ELF-1 (cell line): ENCODE results near the gene RNF44.
"Not testable (repeated sequence)": the region's sequence is repeated elsewhere in the genome, so short reads cannot be mapped to it uniquely, and the experiment has no call there.

Experiments used
- DNase-seq: peaks from one replicate; pipeline ENCODE4 v3.0.0-alpha.2; 2016; ENCODE audit warnings: low read depth, low spot score

RNF44 gene

GRCh38 chr5:176519810-176520720, 17.1 kb downstream of the RNF44 start:
- DNase-seq: no peak

- DNase-seq: no peak
Observed at GRCh38 chr5:176517053-176517661, 20.0 kb downstream of the RNF44 start.

- no peak for DNase-seq
Observed at GRCh38 chr5:176515396-176515795, 21.8 kb downstream of the RNF44 start.

- DNase-seq: no peak
Observed at GRCh38 chr5:176514244-176514950, 22.8 kb downstream of the RNF44 start.

GRCh38 chr5:176513788-176514187, 23.4 kb downstream of the RNF44 start:
- no peak for DNase-seq

- DNase-seq: no peak
Observed at GRCh38 chr5:176508603-176509002, 28.6 kb downstream of the RNF44 start.

- DNase-seq: no peak
Observed at GRCh38 chr5:176507911-176508310, 29.3 kb downstream of the RNF44 start.

- no peak for DNase-seq
Observed at GRCh38 chr5:176503496-176503895, 33.7 kb downstream of the RNF44 start.

GRCh38 chr5:176501333-176501732, 35.9 kb downstream of the RNF44 start:
- DNase-seq: no peak

- DNase-seq: no peak
Observed at GRCh38 chr5:176500511-176500910, 36.7 kb downstream of the RNF44 start.

- no peak for DNase-seq
Observed at GRCh38 chr5:176499273-176499672, 37.9 kb downstream of the RNF44 start.

- DNase-seq: no peak
Observed at GRCh38 chr5:176497852-176498251, 39.4 kb downstream of the RNF44 start.

GRCh38 chr5:176492431-176492830, 44.8 kb downstream of the RNF44 start:
- no peak for DNase-seq

GRCh38 chr5:176491901-176492300, 45.3 kb downstream of the RNF44 start:
- DNase-seq: no peak

- no peak for DNase-seq
Observed at GRCh38 chr5:176491101-176491502, 46.1 kb downstream of the RNF44 start.

- DNase-seq: no peak
Observed at GRCh38 chr5:176490301-176490700, 46.9 kb downstream of the RNF44 start.

- no peak for DNase-seq
Observed at GRCh38 chr5:176489077-176489476, 48.1 kb downstream of the RNF44 start.

GRCh38 chr5:176487160-176487559, 50.0 kb downstream of the RNF44 start:
- DNase-seq: not testable (repeated sequence)

- no peak for DNase-seq
Observed at GRCh38 chr5:176486189-176486757, 50.9 kb downstream of the RNF44 start.

- no peak for DNase-seq
Observed at GRCh38 chr5:176485176-176485575, 52.0 kb downstream of the RNF44 start.

GRCh38 chr5:176481711-176482110, 55.5 kb downstream of the RNF44 start:
- no peak for DNase-seq
